ENCODE measurements around the gene MECR.
"Not testable (repeated sequence)": the region's sequence is repeated elsewhere in the genome, so short reads cannot be mapped to it uniquely, and the experiment has no call there.

The MECR gene

GRCh38 chr1:29237852-29238619 lies 7.3 kb upstream of the MECR start:
- in situ Hi-C loops (cut with MboI; ENCODE audit: low sequenced_read_pairs): loop anchor here (25.0 kb wide), 1 partner anchor 1474 kb away; the partner anchor contains the start of gene MATN1

- in situ Hi-C loops (cut with MboI; ENCODE audit: low sequenced_read_pairs): loop anchor here (25.0 kb wide), 1 partner anchor 1475 kb away; the partner anchor contains the start of gene MATN1
Observed at GRCh38 chr1:29237129-29237821, 6.5 kb upstream of the MECR start.

- in situ Hi-C loops (cut with MboI; ENCODE audit: low sequenced_read_pairs): loop anchor here (25.0 kb wide), 1 partner anchor 1476 kb away; the partner anchor contains the start of gene MATN1
Observed at GRCh38 chr1:29236712-29237128, 6.0 kb upstream of the MECR start.

GRCh38 chr1:29235955-29236711 lies 5.4 kb upstream of the MECR start, which contains the start of gene PTPRU:
PTPRU (plus strand) TSS chr1:29236522; CDS start chr1:29236645, 123 bp downstream.
- in situ Hi-C loops (cut with MboI; ENCODE audit: low sequenced_read_pairs): loop anchor here (25.0 kb wide), 1 partner anchor 1476 kb away; the partner anchor contains the start of gene MATN1

- in situ Hi-C loops (cut with MboI; ENCODE audit: low sequenced_read_pairs): loop anchor here (25.0 kb wide), 1 partner anchor 1477 kb away; the partner anchor contains the start of gene MATN1
Observed at GRCh38 chr1:29234881-29235280, 4.1 kb upstream of the MECR start.

GRCh38 chr1:29234471-29234870 lies 3.7 kb upstream of the MECR start:
- in situ Hi-C loops (cut with MboI; ENCODE audit: low sequenced_read_pairs): loop anchor here (25.0 kb wide), 1 partner anchor 1478 kb away; the partner anchor contains the start of gene MATN1

GRCh38 chr1:29233693-29234092 lies 3.0 kb upstream of the MECR start:
- in situ Hi-C loops (cut with MboI; ENCODE audit: low sequenced_read_pairs): loop anchor here (25.0 kb wide), 1 partner anchor 1479 kb away; the partner anchor contains the start of gene MATN1

- in situ Hi-C loops (cut with MboI; ENCODE audit: low sequenced_read_pairs): loop anchor here (25.0 kb wide), 1 partner anchor 1480 kb away; the partner anchor contains the start of gene MATN1
Observed at GRCh38 chr1:29232387-29232786, 1.7 kb upstream of the MECR start.

- in situ Hi-C loops (cut with MboI; ENCODE audit: low sequenced_read_pairs): loop anchor here (25.0 kb wide), 1 partner anchor 1482 kb away; the partner anchor contains the start of gene MATN1
Observed at GRCh38 chr1:29230204-29230552, 556 bp downstream of the MECR start.

GRCh38 chr1:29227511-29227910 lies 3.2 kb downstream of the MECR start:
- in situ Hi-C loops (cut with MboI; ENCODE audit: low sequenced_read_pairs): loop anchor here (25.0 kb wide), 1 partner anchor 1485 kb away; the partner anchor contains the start of gene MATN1

GRCh38 chr1:29225361-29225760 lies 5.4 kb downstream of the MECR start:
- in situ Hi-C loops (cut with MboI; ENCODE audit: low sequenced_read_pairs): loop anchor here (25.0 kb wide), 1 partner anchor 1487 kb away; the partner anchor contains the start of gene MATN1

- in situ Hi-C loops (cut with MboI; ENCODE audit: low sequenced_read_pairs): no loop called here
Observed at GRCh38 chr1:29224356-29224837, 6.3 kb downstream of the MECR start.

GRCh38 chr1:29223521-29223920 lies 7.2 kb downstream of the MECR start:
- in situ Hi-C loops (cut with MboI; ENCODE audit: low sequenced_read_pairs): no loop called here

- in situ Hi-C loops (cut with MboI; ENCODE audit: low sequenced_read_pairs): no loop called here
Observed at GRCh38 chr1:29222686-29223085, 8.0 kb downstream of the MECR start.

- in situ Hi-C loops (cut with MboI; ENCODE audit: low sequenced_read_pairs): not testable (repeated sequence)
Observed at GRCh38 chr1:29222260-29222659, 8.5 kb downstream of the MECR start.

- in situ Hi-C loops (cut with MboI; ENCODE audit: low sequenced_read_pairs): no loop called here
Observed at GRCh38 chr1:29221296-29221695, 9.4 kb downstream of the MECR start.

GRCh38 chr1:29218223-29218622 lies 12.5 kb downstream of the MECR start:
- in situ Hi-C loops (cut with MboI; ENCODE audit: low sequenced_read_pairs): no loop called here

- in situ Hi-C loops (cut with MboI; ENCODE audit: low sequenced_read_pairs): no loop called here
Observed at GRCh38 chr1:29217633-29218032, 13.1 kb downstream of the MECR start.

GRCh38 chr1:29213055-29213454 lies 17.7 kb downstream of the MECR start:
- in situ Hi-C loops (cut with MboI; ENCODE audit: low sequenced_read_pairs): no loop called here

Measured in HL-60/S4 treated with phorbol 12-myristate 13-acetate at 8.2 ng/mL for 4 days and 3 days (cell line).